GM21528 (cell line): Measurements from ENCODE around the gene CXCL1.

Experiments
- ATAC-seq: cut with Tn5 transposase; IDR thresholded peaks from one replicate; pipeline ENCODE4 v1.9.1; 2021; ENCODE audit warnings: mild to moderate bottlenecking, moderate library complexity; ENCODE audit not compliant: unreplicated experiment, low FRiP score

The CXCL1 gene

DNA sequence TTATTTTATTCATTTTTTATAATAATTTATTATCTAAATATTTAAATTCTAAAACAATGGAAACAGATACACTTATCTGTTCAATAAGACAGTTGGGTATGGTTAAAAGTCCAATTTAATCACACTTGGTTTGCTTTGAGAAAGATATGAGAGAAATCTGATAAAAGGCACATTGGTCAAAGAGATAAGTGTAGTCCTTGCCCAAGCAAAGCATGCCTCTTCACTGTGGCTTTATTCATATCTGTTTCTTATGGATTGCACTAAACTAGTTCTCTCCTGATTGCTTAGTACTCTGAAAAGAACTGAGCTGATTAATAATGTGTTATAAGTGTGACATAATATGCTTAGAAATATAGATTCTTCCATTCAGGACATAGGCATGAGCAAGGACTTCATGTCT, 39.8 kb downstream of the CXCL1 start:
- ATAC-seq = no peak

DNA sequence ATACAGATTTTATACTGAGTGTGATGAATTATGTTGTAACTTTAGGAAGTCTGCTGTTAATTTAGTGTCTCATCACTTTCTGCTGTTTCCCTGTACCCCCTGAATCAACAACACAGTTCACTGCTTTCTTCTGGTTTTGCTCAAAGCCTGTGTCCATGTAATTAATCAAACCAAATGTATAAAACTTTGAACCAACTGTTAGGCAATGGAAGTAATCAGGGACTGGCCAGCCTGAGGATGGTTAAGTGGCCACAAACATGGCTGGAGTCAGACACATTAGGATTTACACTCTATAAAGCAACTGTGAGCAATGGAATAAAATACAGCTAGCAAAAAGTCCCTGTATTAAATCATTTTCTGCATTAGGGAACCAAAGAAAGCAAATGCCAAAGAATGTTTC, 42.6 kb downstream of the CXCL1 start:
- ATAC-seq = no peak

DNA sequence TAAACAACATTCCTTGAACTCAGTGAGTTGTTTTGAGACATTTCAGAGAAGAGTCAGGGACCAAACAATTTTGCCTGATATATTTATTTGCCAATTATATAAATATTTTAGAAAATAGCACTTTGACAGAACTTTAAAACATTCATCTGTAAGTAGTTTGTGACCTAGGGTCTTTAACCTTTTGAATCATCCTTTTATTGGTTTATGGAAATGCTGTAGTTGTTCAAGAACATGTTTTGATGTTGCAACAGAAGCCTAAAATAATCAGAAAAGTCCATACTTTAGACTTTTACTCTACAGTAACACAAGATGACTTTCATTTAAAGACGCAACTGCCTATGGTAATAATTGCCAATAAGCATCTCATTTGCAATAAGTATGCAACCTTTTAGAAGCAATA, 43.0 kb downstream of the CXCL1 start:
- no peak for ATAC-seq

DNA sequence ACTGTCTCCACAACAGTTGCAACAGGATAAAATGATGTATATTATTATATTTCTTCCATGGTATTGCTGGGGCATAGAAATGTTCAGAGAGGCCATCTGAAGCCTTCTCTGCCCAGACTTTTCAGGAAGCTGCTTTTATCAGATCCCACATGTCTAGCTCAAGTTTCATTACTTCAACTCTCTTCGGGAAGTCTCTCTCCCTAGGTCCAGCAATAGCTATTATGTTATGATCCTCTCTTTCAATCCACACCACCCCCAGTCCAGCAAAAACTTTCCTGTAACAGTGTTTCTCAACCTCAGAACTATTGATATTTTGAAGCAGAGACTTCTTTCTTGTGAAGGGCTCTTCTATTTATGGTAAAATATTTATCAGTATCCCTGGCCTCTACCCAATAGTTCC, 44.9 kb downstream of the CXCL1 start:
- no peak for ATAC-seq

DNA sequence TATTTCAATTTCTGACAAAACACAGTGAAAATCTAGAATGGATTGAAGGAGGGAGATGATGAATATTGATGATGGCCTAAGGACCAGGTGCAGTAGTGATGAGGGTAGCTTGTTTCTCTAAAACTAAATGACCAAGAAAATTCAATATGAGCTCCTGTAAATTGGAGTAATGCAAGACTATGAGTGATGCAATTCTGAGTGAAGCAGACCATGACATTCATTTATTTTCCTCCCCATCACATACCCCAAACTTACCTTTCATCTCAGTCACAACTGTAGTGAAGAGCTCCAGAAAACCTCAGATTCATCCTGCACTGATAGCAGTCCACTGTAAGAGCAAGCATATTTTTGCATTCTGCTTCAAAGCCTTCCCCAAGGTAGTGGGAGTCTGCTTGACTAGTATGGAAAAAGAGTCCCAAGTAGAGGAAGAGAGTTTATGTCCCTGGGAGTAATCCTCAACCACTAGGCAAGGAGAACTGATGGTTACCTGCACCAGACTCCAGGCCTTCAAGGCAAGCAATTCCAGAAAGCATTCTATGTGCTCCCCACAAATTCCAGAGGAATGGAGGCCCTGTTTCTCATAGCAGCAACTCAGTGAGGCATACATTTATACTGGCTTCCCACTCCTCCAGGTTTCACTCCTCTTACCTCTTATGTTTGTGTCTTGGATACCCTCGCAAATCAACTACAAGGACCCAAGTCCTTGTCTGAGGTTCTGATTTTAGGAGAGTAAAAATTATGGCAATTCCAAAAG, 47.2 kb downstream of the CXCL1 start:
- ATAC-seq = no peak

DNA sequence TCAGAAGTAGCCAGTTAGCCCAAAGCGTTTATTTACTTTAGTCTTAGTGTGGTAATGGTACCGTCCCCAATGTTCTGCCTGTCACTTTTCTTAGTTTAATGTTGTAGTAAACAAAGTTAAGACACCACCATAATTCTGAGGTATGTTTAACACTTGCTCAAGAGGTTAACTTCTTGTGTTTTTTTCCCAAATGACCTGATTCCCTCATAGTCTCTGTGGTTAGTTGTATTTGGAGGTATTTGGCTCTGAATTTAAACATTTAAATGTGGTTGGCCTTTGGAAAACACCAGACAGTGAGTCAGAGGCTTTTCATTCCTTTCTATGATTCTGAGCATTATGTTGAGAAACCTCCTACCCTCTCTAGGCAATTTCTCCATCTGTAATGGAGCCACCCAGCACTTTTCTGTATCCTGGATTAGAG, 47.9 kb downstream of the CXCL1 start:
- ATAC-seq = no peak

DNA sequence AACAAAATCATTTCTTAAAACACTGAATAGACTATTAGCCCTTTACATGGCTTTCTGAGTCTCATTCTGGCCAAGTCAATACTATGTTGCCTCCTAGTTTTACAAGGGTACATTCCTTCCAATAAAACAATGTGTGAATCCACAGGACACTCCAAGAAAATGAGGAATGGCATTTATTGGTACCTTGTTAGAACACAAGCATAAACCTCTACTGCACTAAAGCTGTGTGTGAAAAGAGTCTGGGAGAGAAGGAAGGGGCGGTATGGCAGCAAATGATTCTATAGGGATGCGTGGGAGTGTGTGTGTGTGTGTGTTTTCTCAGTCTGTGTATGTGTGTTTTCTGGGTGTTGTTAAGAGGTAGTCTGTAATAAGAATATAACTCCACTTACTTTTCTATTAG, 48.9 kb downstream of the CXCL1 start:
- no peak for ATAC-seq

DNA sequence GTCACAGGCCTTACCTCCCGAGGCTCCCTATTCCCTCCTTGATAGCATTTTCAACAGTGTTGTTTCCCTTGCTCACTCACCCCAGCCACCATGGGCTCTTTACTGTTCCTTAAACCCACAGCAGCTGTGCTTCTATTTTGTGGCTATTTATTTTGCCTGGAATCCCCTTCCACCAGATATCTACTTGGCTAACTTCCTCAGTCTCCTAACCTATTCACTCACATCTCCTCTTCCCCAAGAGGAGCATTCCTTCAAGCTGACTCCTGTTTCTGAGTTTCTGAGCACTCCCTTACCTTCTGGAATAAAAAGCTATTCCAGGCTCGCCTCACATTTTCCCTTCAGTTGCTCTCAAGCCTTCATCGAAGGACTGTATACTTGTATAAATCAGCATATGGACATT, 50.5 kb downstream of the CXCL1 start:
- no peak for ATAC-seq
